GM15510 (cell line): ENCODE results near the gene TNIP3.

ENCODE experiments used
- POLR2A ChIP-seq: IDR thresholded peaks from 3 replicates; pipeline ENCODE4 v1.6.1; 2011; ENCODE audit warnings: borderline replicate concordance; ENCODE audit not compliant: insufficient read length; ENCODE audit errors: extremely low read depth

The TNIP3 gene

DNA sequence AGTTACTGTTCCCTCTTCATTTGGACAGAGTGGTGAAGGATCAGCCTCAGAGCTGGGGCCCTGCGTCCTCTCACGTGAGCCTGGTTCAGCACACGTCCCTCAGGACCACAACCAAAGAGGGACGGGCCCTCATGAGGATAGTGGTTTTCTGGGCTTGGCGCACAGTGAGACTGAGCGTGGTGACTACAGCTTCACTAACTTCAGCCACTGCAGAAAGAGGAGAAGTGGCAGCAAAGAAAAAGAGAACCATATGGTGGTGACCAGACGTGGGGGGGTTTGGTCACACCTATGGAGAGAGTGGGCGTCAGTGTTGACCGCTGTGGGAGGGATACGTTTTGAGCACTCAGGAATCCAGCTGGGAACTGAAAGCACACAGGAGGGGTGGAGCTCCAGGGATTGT is 21.8 kb upstream of the TNIP3 start:
- TF ChIP-seq POLR2A = no peak

- TF ChIP-seq POLR2A = no peak
These were observed 19.9 kb upstream of the TNIP3 start for GRCh38 chr4:121183989-121184388.

GRCh38 chr4:121183361-121183760 is 19.2 kb upstream of the TNIP3 start:
- no peak for TF ChIP-seq POLR2A

GRCh38 chr4:121182296-121182695 is 18.2 kb upstream of the TNIP3 start:
- no peak for TF ChIP-seq POLR2A

DNA sequence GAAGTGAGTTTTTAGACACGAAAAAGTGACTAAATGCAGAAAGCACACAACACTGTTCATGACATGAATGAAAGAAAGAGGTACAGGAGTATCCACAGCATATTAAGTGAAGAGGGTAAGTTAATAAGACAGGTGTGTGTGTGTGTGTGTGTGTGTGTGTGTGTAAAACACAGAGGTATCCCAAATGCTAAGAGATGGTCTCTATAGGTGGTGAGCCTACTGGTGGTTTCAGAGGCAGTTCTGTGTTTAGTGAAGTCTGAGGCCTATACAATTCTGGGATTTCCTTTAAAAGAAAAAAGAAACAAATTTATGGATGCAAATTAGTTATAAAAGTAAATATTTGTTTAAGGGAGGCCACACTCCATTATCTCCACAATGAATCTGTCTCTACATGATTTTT is 17.4 kb upstream of the TNIP3 start:
- no peak for TF ChIP-seq POLR2A

GRCh38 chr4:121180558-121180957 is 16.4 kb upstream of the TNIP3 start:
- no peak for TF ChIP-seq POLR2A

DNA sequence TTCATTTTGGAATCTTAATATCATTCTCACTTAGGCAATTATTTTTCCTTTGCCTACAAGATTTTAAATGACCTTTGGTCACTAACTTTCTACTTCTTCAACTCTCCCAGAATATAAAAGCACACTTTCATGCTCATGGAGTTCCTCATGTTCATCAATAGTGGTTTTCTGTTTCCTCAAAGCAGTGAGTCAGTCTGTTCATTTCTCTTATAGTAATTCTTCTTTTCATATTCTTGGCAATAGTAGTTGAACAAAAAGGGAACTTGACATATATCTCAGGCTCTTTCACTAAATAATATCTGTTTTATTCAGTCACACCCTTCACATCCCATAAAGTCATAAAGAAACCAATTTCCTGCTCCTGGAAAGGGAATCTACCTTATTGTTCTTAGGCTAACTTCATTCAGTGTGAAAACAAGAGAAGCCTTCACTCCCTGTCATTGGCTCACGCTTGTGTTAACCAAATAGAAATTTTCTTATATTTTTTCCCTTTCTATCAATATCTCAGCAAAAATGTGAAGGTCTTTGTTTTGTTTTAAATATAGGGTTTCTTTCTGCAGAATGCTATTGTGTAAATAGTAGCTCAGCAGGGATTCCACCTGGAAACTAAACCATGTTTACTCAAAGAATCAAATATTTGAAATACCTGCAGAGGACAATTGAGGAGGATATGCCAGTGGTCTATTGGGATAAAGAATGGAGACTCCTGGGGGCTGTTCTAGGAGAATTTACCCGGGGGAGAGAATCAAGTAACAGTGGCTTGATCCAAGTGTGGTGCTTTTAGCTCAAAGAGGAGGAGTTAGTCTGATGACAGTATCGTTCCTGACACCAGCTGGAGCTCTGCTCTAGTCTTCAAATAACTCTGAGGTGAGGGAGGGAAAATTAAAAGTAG is 13.4 kb upstream of the TNIP3 start:
- TF ChIP-seq POLR2A = no peak

DNA sequence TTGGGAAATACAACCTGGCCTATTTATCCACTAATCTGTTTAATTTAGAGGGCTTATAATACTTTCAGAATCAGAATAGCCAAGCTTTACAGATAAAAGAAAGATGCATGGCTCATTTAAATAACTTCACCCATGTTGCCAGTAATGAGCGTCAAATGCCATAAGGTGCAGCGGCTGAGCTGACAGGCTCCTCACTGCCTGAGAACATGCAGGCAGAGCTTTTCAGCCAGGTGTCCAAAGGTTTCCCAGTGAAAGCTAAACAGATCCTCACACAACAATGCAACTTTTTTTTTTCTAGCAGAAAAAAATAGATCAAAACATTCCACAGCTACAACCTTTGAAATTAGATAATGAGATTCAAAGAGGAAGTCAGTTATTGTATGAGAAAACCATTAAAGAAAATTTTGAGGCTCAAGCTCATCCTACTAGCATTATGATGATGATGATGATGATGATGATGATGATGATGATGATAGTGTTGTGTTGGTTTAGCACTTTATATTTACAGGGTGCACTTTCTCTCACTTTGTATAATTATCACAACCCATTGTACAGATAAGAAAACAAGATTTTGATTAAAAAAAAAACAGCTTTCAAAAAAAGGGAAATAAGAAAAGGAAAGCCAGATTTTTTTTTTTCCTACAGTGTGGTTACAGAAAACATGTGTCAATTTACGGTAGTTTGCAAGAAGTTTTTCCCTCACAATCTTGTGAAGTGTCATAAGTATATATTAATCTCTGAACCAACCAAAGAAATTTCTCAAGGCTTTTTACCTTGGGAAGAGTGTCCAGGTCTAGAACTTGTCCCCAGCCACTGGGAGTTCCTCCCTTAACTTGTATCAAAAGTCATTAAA is 12.2 kb upstream of the TNIP3 start:
- TF ChIP-seq POLR2A = no peak

GRCh38 chr4:121168446-121169281 is 4.5 kb upstream of the TNIP3 start:
- TF ChIP-seq POLR2A = no peak

GRCh38 chr4:121166976-121167375 is 2.9 kb upstream of the TNIP3 start:
- TF ChIP-seq POLR2A = no peak

- TF ChIP-seq POLR2A = no peak
These were observed 1.1 kb upstream of the TNIP3 start for GRCh38 chr4:121165206-121165605.

GRCh38 chr4:121156822-121157769 is 7.0 kb downstream of the TNIP3 start:
- no peak for TF ChIP-seq POLR2A

DNA sequence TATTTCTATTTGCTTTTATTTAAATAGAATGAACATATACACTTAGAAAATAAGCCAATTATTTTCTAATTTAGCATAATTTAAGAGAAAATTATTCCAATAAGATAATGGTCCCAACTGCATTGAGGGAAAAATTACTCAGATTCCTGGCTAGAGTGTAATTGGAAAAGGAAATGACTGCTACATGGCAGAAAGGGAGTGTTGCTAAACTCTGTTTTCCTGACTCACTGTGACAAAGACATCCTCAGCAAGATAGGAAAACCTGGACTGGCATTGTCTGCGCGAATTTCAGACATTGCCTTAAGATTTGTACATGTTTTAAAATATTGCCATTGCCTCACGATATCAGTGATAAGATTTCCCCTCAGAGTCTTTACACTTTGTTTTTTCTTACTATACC is 8.2 kb downstream of the TNIP3 start:
- TF ChIP-seq POLR2A = no peak

GRCh38 chr4:121154103-121154515 is 10.0 kb downstream of the TNIP3 start:
- TF ChIP-seq POLR2A = no peak
